PC-3 (cell line): Measurements from ENCODE around the gene NALCN. TPM values are rescaled to one million over a fixed set of nuclear protein-coding genes. Genes with fewer than 3 reads are reported as not detected.

Source experiments
- ATAC-seq: fragments of 200-7000 bp; cut with Tn5 transposase; 2 replicates; pipeline ENCODE4 v1.9.1; 2020; ENCODE audit warnings: mild to moderate bottlenecking, moderate library complexity
- BruUV-seq: library from RNA; stranded (reverse); fragments of 400-500 nt; replicated peaks from 2 replicates; lab custom pipeline; 2021; lab: Mats Ljungman, UMichigan
- CTCF ChIA-PET: fragments of 300-600 bp; sonication (Branson Sonifier 250); formaldehyde crosslinking; loops from one replicate; lab custom pipeline; 2022; ENCODE audit warnings: antibody characterized with exemption; lab: Charles Lee
- POLR2A ChIA-PET: fragments of 300-600 bp; sonication (Branson Sonifier 250); formaldehyde crosslinking; loops from one replicate; lab custom pipeline; 2022; ENCODE audit warnings: antibody characterized with exemption; ENCODE audit not compliant: unreplicated experiment; lab: Charles Lee
- DNase-seq: peaks from one replicate; pipeline ENCODE4 v3.0.0-alpha.2; 2015
- H2AFZ ChIP-seq: fragments of 300-600 bp; sonication (generic); 2 replicates; pipeline ENCODE4 v1.6.0; 2016; ENCODE audit warnings: antibody characterized with exemption, low read length
- H3F3A ChIP-seq: fragments of 300-600 bp; sonication (generic); one replicate; pipeline ENCODE4 v1.6.0; 2017; ENCODE audit warnings: antibody characterized with exemption, low read length, control low read depth, mild to moderate bottlenecking; ENCODE audit not compliant: unreplicated experiment
- H3K27ac ChIP-seq: fragments of 300-600 bp; sonication (generic); 2 replicates; pipeline ENCODE4 v1.5.1; 2016; ENCODE audit warnings: mild to moderate bottlenecking, low read length
- H3K27me3 ChIP-seq: fragments of 300-600 bp; sonication (generic); 2 replicates; pipeline ENCODE4 v1.6.1; 2016; ENCODE audit warnings: low read length, mixed read lengths
- H3K36me3 ChIP-seq: fragments of 300-600 bp; sonication (generic); 2 replicates; pipeline ENCODE4 v1.6.1; 2016; ENCODE audit warnings: low read depth, mixed run types, low read length, mixed read lengths
- H3K4me1 ChIP-seq: fragments of 300-600 bp; sonication (generic); 2 replicates; pipeline ENCODE4 v1.5.1; 2016; ENCODE audit warnings: low read length; ENCODE audit not compliant: insufficient read depth
- H3K4me2 ChIP-seq: fragments of 300-600 bp; sonication (generic); 2 replicates; pipeline ENCODE4 v1.6.0; 2016; ENCODE audit warnings: low read length
- H3K4me3 ChIP-seq: fragments of 300-600 bp; sonication (generic); 2 replicates; pipeline ENCODE4 v1.5.1; 2016; ENCODE audit warnings: mild to moderate bottlenecking, low read length, mixed read lengths
- H3K79me2 ChIP-seq: fragments of 300-600 bp; sonication (generic); 2 replicates; pipeline ENCODE4 v1.6.1; 2017; ENCODE audit warnings: low read length, mixed read lengths
- H3K9ac ChIP-seq: fragments of 300-600 bp; sonication (generic); 2 replicates; pipeline ENCODE4 v1.6.0; 2016; ENCODE audit warnings: mild to moderate bottlenecking, low read length
- H3K9me2 ChIP-seq: fragments of 300-600 bp; sonication (generic); replicated peaks from 2 replicates; pipeline ENCODE4 v1.6.1; 2016; ENCODE audit warnings: mixed run types, low read length, mixed read lengths
- H3K9me3 ChIP-seq: fragments of 300-600 bp; sonication (generic); 2 replicates; pipeline ENCODE4 v1.6.1; 2016; ENCODE audit warnings: low read length, mixed read lengths
- H4K20me1 ChIP-seq: fragments of 300-600 bp; sonication (generic); 2 replicates; pipeline ENCODE4 v1.6.1; 2016; ENCODE audit warnings: low read length, mixed read lengths
- EZH2 ChIP-seq: fragments of 300-600 bp; sonication (generic); IDR thresholded peaks from one replicate; pipeline ENCODE4 v1.6.1; 2017; ENCODE audit warnings: antibody characterized with exemption, mild to moderate bottlenecking, low read length; ENCODE audit not compliant: unreplicated experiment
- EZH2phosphoT487 ChIP-seq: fragments of 300-600 bp; sonication (generic); IDR thresholded peaks from 2 replicates; pipeline ENCODE4 v1.6.1; 2018; ENCODE audit warnings: mild to moderate bottlenecking, antibody characterized with exemption, low read length, borderline replicate concordance
- intact Hi-C: fragments of 100-400 bp; cut with micrococcal nuclease; formaldehyde crosslinking; loops from 2 replicates; pipeline ENCODE4 v1.9.0; 2023
- total RNA-seq: library from RNA; depleted of rRNA; stranded (reverse); fragments of >200 nt; gene quantifications from 2 replicates; pipeline ENCODE4 v1.2.3, GENCODE V29; 2014
- TF ChIP-seq, protein P1 (sequence below): fragments of 300-600 bp; sonication (generic); conservative IDR thresholded peaks from 2 replicates; pipeline ENCODE4 v1.5.1; 2017; ENCODE audit warnings: antibody characterized with exemption, low read depth, mild to moderate bottlenecking, low read length

Gene NALCN
- total RNA-seq, 1 experiment from 2014 or later, result 11.8 TPM

DNA sequence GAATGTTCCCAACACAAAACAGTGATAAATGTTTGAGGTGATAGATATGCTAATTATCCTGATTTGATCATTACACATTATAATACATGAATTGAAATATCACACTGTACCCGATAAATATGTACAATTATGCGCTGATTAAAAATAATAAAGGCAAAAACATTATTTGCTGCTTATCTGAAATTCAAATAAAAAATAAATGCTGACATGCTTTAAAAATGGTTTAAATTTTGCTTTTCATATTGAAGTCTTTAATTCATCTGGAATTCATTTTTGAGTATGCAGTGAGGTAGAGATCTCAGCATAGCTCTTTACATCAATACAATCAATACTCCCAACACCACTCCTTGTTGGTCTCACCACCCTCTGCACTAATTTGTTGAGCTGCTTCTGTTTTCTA lies 330.8 kb downstream of the NALCN start:
- intact Hi-C loops, result no loop called here
- no peaks in the 10 kb centered on the region for H3K36me3 ChIP-seq
- H4K20me1 ChIP-seq, result no peaks in the 10 kb centered on the region
- H2AFZ ChIP-seq, result no peak overlapping the region
- CTCF ChIA-PET, result no interaction called here
- no peaks in the 10 kb centered on the region for H3K9me3 ChIP-seq
- H3K4me3 ChIP-seq, result no peak overlapping the region
- no TSS peak for BruUV-seq
- H3K79me2 ChIP-seq, result no peaks in the 10 kb centered on the region
- no peak overlapping the region for H3K9ac ChIP-seq
- TF ChIP-seq, protein P1, sequence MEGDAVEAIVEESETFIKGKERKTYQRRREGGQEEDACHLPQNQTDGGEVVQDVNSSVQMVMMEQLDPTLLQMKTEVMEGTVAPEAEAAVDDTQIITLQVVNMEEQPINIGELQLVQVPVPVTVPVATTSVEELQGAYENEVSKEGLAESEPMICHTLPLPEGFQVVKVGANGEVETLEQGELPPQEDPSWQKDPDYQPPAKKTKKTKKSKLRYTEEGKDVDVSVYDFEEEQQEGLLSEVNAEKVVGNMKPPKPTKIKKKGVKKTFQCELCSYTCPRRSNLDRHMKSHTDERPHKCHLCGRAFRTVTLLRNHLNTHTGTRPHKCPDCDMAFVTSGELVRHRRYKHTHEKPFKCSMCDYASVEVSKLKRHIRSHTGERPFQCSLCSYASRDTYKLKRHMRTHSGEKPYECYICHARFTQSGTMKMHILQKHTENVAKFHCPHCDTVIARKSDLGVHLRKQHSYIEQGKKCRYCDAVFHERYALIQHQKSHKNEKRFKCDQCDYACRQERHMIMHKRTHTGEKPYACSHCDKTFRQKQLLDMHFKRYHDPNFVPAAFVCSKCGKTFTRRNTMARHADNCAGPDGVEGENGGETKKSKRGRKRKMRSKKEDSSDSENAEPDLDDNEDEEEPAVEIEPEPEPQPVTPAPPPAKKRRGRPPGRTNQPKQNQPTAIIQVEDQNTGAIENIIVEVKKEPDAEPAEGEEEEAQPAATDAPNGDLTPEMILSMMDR, result no peak
- no peak for TF ChIP-seq EZH2
- TF ChIP-seq EZH2phosphoT487, result no peak
- no peaks in the 10 kb centered on the region for H3K4me1 ChIP-seq
- POLR2A ChIA-PET, result no interaction called here
- no peak overlapping the region for H3K27ac ChIP-seq
- ATAC-seq (no peak), DNase-seq (no peak)
- no peak overlapping the region for H3K4me2 ChIP-seq
- H3K27me3 ChIP-seq, result no peaks in the 10 kb centered on the region
- H3F3A ChIP-seq, result no peaks in the 10 kb centered on the region
- no peaks in the 10 kb centered on the region for H3K9me2 ChIP-seq

DNA sequence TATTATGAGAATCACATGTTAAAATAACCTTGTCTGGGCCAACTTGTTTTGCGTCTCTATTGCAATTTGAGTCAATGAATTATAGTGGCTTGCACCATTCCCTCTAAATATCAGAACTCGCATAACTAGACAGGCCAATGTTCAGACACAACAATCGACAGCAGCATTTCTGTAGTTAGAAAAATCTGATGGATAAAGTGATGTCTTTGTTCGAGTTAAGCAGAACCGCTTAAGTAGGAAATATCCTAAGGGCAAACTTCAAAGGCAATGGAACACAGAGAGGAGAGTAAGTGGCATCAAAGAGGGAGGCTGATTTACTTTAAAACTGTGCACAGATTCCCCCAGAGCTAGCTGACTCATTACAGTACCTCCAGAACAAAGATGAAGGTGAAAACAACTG lies 333.9 kb downstream of the NALCN start:
- no peak overlapping the region for H3K9ac ChIP-seq
- H3K27me3 ChIP-seq, result no peaks in the 10 kb centered on the region
- TF ChIP-seq, protein P1, result no peak
- TF ChIP-seq EZH2 (no peak), EZH2phosphoT487 (no peak)
- no peaks in the 10 kb centered on the region for H3K9me3 ChIP-seq
- DNase-seq, result no peak
- no peak for ATAC-seq
- no peaks in the 10 kb centered on the region for H3K36me3 ChIP-seq
- H3K27ac ChIP-seq, result no peak overlapping the region
- no peak overlapping the region for H3K4me2 ChIP-seq
- no peak overlapping the region for H2AFZ ChIP-seq
- POLR2A ChIA-PET, result no interaction called here
- intact Hi-C loops, result no loop called here
- H3K9me2 ChIP-seq, result no peaks in the 10 kb centered on the region
- H3K4me3 ChIP-seq, result no peak overlapping the region
- H3K79me2 ChIP-seq, result no peaks in the 10 kb centered on the region
- CTCF ChIA-PET, result no interaction called here
- no TSS peak for BruUV-seq
- H3F3A ChIP-seq, result no peaks in the 10 kb centered on the region
- no peaks in the 10 kb centered on the region for H3K4me1 ChIP-seq
- no peaks in the 10 kb centered on the region for H4K20me1 ChIP-seq

DNA sequence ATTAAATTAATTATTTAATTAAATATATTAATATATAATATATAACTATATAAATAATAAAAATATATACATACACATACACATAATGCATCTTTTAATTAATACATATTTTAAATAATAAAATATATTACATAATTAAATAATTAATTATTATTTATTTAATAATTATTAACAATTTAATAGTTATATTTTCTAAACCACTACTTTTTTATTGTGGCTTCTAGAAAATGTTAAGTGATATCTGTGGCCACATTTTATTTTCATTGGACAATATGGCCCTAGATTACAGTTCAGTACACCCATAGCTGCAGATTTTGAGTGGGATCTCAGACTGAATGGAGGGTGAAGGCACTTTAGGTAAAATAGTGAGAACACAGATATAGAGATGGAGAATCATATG lies 335.7 kb downstream of the NALCN start:
- H4K20me1 ChIP-seq, result no peaks in the 10 kb centered on the region
- no peak overlapping the region for H3K27ac ChIP-seq
- no peaks in the 10 kb centered on the region for H3K4me1 ChIP-seq
- ATAC-seq (no peak), DNase-seq (no peak)
- no peaks in the 10 kb centered on the region for H3K36me3 ChIP-seq
- no peak overlapping the region for H3K4me3 ChIP-seq
- no TSS peak for BruUV-seq
- no peak overlapping the region for H2AFZ ChIP-seq
- intact Hi-C loops, result no loop called here
- no peaks in the 10 kb centered on the region for H3K9me2 ChIP-seq
- no peaks in the 10 kb centered on the region for H3K9me3 ChIP-seq
- ChIA-PET CTCF (no interaction called here), POLR2A (no interaction called here)
- H3K4me2 ChIP-seq, result no peak overlapping the region
- no peaks in the 10 kb centered on the region for H3K27me3 ChIP-seq
- no peak for TF ChIP-seq EZH2phosphoT487
- TF ChIP-seq, protein P1, result no peak
- H3K79me2 ChIP-seq, result no peaks in the 10 kb centered on the region
- no peak overlapping the region for H3K9ac ChIP-seq
- H3F3A ChIP-seq, result no peaks in the 10 kb centered on the region
